K562 (cell line): ENCODE measurements around the gene KLHDC10. TPM values are rescaled to one million over a fixed set of nuclear protein-coding genes. Genes with fewer than 3 reads are reported as not detected.

ENCODE experiments used
- KAT7 ChIP-seq: sonication (generic); formaldehyde crosslinking; IDR thresholded peaks from 2 replicates; pipeline ENCODE4 v1.8.0; 2022; ENCODE audit warnings: missing genetic modification reagents, mild to moderate bottlenecking, borderline replicate concordance
- MCM7 ChIP-seq, 2 experiments: fragments of 450-650 bp; IDR thresholded peaks; 2 replicates each; pipeline ENCODE4 v1.6.1; 2016 to 2018
- SAP30 ChIP-seq: fragments of 200-600 bp; sonication (generic); IDR thresholded peaks from 2 replicates; pipeline ENCODE4 v1.6.1; 2012; ENCODE audit warnings: borderline replicate concordance, low read depth, mild to moderate bottlenecking, moderate library complexity, low read length, control low read depth, inconsistent platforms; ENCODE audit not compliant: insufficient read depth, poor library complexity, severe bottlenecking
- TSC22D4 ChIP-seq: fragments of 450-650 bp; IDR thresholded peaks from 2 replicates; pipeline ENCODE4 v1.6.1; 2016; ENCODE audit warnings: missing genetic modification characterization, missing biosample characterization, control low read depth
- ZNF224 ChIP-seq: sonication (generic); formaldehyde crosslinking; IDR thresholded peaks from 2 replicates; pipeline ENCODE4 v1.8.0; 2022; ENCODE audit warnings: mild to moderate bottlenecking, missing genetic modification reagents
- ZNF75A ChIP-seq: fragments of 450-650 bp; formaldehyde crosslinking; IDR thresholded peaks from 2 replicates; pipeline ENCODE4 v1.4.0; 2020; ENCODE audit warnings: mild to moderate bottlenecking
- ZNF79 ChIP-seq: fragments of 250-450 bp; sonication (Bioruptor Pico); IDR thresholded peaks from 2 replicates; pipeline ENCODE4 v1.4.0; 2020; ENCODE audit warnings: low read depth, mild to moderate bottlenecking, moderate library complexity
- polyA plus RNA-seq, 8 experiments: library from polyadenylated mRNA; depleted of rRNA in 4 of 8; stranded (reverse) in 5 of 8; unstranded in 3 of 8; fragments of >200 nt; fragmentation: Nextera tagmentation in 2 of 8; fragmentation: Illumina TruSeq in 1 of 8; extraction: Ambion mirVana in 2 of 8; extraction: Trizol in 1 of 8; gene quantifications; 2 replicates each; pipeline versions ENCODE4 v1.2.1 to v1.2.3, GENCODE V29; 2011 to 2014; ENCODE audit warnings: inconsistent platforms in 1 of 8, missing spikeins in 1 of 8
- total RNA-seq, 7 experiments: library from RNA; depleted of rRNA in 6 of 7; stranded (reverse); fragments of >200 nt in 6 of 7; fragmentation: Illumina TruSeq in 2 of 7; extraction: Trizol in 2 of 7; gene quantifications; 2 replicates each; pipeline versions ENCODE4 v1.2.1 to v1.2.3, GENCODE V29; 2011 to 2021; ENCODE audit warnings: low replicate concordance in 1 of 7
- TF ChIP-seq, protein P1 (sequence below): sonication (generic); formaldehyde crosslinking; IDR thresholded peaks from 2 replicates; pipeline ENCODE4 v1.8.0; 2022; ENCODE audit warnings: mild to moderate bottlenecking, missing genetic modification reagents, borderline replicate concordance
- TF ChIP-seq, protein P2 (sequence below): sonication (generic); IDR thresholded peaks from 2 replicates; pipeline ENCODE4 v1.6.1; 2016
- TF ChIP-seq, protein P3 (sequence below): sonication (generic); formaldehyde crosslinking; IDR thresholded peaks from 2 replicates; pipeline ENCODE4 v1.8.1; 2023; ENCODE audit warnings: mild to moderate bottlenecking, missing genetic modification reagents
- TF ChIP-seq, protein P4 (sequence below): sonication (generic); formaldehyde crosslinking; IDR thresholded peaks from 2 replicates; pipeline ENCODE4 v1.8.0; 2022; ENCODE audit warnings: missing genetic modification reagents, mild to moderate bottlenecking, borderline replicate concordance

The KLHDC10 gene
- total and polyA plus RNA-seq, 9 of the 15 experiments (the other 6 are each of a cell fraction or from before 2014, with no cell fraction given): 9.8 to 80.5 (median 31.4) TPM

DNA sequence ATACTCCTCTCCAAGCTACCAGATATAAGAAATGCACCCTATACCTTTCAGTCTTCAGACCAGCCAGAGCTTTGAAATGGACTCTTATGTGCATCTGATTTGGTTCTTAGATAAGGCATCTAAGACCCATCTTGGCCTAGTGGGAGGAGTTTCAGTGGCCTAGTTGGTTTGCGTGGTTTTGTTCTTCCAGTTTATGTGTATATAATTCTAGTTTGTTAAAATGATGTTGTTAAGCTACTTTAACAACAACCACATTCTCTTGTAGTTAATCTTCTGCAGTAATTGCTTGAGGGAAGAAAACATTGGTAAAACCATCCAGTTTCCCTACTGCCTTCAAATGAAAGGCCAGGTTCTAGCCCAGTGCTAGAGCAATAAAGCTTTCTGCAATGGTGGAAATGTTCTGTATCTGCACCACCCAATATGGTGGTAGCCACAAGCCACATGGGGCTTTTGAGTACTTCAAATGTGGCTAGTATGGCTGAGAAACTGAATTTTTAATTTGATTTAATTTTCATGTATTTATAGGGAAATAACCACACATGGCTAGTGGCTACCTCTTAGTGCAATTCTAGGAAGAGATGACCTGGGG lies 66.3 kb downstream of the KLHDC10 start (continued):
- TF ChIP-seq, protein P1, sequence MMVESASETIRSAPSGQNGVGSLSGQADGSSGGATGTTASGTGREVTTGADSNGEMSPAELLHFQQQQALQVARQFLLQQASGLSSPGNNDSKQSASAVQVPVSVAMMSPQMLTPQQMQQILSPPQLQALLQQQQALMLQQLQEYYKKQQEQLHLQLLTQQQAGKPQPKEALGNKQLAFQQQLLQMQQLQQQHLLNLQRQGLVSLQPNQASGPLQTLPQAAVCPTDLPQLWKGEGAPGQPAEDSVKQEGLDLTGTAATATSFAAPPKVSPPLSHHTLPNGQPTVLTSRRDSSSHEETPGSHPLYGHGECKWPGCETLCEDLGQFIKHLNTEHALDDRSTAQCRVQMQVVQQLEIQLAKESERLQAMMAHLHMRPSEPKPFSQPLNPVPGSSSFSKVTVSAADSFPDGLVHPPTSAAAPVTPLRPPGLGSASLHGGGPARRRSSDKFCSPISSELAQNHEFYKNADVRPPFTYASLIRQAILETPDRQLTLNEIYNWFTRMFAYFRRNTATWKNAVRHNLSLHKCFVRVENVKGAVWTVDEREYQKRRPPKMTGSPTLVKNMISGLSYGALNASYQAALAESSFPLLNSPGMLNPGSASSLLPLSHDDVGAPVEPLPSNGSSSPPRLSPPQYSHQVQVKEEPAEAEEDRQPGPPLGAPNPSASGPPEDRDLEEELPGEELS (CRISPR knock-in tag): no peak
- TF ChIP-seq, protein P2, sequence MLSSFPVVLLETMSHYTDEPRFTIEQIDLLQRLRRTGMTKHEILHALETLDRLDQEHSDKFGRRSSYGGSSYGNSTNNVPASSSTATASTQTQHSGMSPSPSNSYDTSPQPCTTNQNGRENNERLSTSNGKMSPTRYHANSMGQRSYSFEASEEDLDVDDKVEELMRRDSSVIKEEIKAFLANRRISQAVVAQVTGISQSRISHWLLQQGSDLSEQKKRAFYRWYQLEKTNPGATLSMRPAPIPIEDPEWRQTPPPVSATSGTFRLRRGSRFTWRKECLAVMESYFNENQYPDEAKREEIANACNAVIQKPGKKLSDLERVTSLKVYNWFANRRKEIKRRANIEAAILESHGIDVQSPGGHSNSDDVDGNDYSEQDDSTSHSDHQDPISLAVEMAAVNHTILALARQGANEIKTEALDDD: 0 out of 2 replicates have a peak, but pooled peaks have one; percentile 12
- TF ChIP-seq TSC22D4 (tag): no peak
- TF ChIP-seq ZNF224 (CRISPR knock-in tag): 0 out of 2 replicates have a peak, but pooled peaks have one; percentile 58
- TF ChIP-seq, protein P3, sequence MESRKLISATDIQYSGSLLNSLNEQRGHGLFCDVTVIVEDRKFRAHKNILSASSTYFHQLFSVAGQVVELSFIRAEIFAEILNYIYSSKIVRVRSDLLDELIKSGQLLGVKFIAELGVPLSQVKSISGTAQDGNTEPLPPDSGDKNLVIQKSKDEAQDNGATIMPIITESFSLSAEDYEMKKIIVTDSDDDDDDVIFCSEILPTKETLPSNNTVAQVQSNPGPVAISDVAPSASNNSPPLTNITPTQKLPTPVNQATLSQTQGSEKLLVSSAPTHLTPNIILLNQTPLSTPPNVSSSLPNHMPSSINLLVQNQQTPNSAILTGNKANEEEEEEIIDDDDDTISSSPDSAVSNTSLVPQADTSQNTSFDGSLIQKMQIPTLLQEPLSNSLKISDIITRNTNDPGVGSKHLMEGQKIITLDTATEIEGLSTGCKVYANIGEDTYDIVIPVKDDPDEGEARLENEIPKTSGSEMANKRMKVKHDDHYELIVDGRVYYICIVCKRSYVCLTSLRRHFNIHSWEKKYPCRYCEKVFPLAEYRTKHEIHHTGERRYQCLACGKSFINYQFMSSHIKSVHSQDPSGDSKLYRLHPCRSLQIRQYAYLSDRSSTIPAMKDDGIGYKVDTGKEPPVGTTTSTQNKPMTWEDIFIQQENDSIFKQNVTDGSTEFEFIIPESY (CRISPR knock-in tag): 0 out of 2 replicates have a peak, but pooled peaks have one; percentile 32
- TF ChIP-seq KAT7: peak; percentile 78; the same call in 1 of the 2 replicates
- peak; percentile 38 for TF ChIP-seq SAP30
- TF ChIP-seq, protein P4, sequence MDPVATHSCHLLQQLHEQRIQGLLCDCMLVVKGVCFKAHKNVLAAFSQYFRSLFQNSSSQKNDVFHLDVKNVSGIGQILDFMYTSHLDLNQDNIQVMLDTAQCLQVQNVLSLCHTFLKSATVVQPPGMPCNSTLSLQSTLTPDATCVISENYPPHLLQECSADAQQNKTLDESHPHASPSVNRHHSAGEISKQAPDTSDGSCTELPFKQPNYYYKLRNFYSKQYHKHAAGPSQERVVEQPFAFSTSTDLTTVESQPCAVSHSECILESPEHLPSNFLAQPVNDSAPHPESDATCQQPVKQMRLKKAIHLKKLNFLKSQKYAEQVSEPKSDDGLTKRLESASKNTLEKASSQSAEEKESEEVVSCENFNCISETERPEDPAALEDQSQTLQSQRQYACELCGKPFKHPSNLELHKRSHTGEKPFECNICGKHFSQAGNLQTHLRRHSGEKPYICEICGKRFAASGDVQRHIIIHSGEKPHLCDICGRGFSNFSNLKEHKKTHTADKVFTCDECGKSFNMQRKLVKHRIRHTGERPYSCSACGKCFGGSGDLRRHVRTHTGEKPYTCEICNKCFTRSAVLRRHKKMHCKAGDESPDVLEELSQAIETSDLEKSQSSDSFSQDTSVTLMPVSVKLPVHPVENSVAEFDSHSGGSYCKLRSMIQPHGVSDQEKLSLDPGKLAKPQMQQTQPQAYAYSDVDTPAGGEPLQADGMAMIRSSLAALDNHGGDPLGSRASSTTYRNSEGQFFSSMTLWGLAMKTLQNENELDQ: 0 out of 2 replicates have a peak, but pooled peaks have one; percentile 48
- TF ChIP-seq ZNF75A: 0 out of 2 replicates have a peak, but pooled peaks have one; percentile 24
- TF ChIP-seq MCM7 (IDR thresholded peaks at IDR 0.05): no peak
- TF ChIP-seq ZNF79 (CRISPR knock-in tag): peak; percentile 11; the same call in 1 of the 2 replicates
